Effector CD8-positive, alpha-beta T cell (primary cell): ENCODE data around the gene JMY.

Source experiments
- DNase-seq: peaks from one replicate; lab custom pipeline; 2025; lab: John Stamatoyannopoulos, UW

Gene JMY

DNA sequence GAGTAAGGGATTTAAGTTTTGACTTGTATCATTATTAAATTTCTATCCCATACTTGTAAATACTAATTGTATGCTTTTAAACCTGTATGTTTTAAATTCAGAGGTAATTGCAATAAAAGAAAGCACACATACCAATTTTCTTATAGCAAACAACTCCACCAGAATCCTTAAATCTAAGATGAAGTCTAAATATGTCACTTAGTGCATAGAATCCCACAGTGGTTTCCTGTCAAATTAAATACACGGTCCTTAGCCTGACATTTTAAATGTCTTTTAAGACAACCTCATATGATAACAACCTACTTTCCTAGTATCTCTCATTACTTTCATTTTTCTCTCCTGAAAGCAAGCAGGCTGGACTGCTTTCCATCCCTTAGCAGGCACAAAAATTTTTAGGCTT, 52.0 kb downstream of the JMY start:
- DNase-seq: no peak

DNA sequence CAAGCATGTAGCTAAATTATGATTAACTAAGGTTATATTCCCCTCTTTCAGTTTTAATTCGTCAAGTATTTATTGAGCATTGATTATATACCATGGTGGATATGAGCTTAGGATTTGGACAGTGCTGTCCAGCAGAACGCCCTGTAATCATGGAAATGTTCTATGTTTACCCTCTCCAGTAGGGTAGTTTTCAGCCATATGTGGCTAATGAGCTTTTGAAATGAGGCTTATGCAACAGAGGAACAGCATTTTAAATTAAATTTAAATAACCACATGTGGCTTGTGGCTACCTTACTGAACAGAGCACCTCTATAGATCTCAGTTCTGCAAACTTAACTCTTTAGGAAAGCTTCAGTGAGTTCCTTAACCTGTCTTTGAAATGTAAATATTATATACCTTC, 59.1 kb downstream of the JMY start:
- no peak for DNase-seq

DNA sequence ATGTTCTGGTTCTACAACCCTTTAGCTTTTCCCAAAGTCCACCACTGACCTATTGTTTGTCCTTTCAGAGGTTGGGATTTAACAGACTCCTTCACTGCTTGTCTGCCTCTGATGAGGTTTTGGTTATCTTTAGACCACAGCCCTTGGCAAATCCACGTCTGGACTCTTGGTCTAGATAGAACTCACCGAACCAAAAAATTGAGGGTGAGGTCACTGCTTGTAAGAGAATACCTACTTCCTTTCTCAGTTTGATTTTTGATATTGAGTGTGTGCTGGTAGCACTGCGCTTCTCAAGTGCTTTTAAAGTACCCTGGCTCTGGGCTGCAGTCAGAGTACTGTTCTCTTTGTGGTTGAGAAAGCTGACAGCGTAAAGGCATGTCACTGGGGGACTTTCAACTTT, 61.7 kb downstream of the JMY start:
- no peak for DNase-seq

DNA sequence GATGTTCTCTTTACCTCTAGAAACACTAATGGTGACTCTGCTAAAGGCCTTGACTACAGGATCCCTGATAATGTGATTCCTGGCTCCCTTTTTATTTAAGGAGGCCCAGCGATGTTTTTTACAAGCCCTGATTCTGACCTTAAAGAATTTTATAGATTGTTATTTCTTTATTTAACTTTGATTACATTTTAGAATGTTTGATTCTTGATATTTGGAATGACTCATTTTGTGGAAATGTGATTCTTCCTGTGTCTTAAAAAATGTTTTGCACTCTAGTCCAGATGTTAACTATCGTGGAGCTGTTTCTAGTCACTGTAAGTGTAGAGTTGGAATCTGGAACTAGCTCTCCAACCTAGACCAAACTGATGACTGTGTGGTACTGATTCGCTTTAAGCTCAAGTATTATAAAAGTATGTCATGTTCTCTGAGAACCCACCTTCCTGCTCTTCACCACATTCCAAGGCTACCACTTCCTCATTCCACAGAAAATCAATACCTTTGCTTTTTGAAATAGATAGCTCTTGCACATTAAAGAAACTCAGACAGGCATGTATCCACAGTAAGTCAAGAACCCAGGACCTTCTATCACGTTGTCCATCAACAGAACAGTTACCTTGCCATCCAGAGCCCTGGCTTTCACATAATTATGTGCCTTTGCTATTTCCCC, 65.2 kb downstream of the JMY start:
- no peak for DNase-seq

DNA sequence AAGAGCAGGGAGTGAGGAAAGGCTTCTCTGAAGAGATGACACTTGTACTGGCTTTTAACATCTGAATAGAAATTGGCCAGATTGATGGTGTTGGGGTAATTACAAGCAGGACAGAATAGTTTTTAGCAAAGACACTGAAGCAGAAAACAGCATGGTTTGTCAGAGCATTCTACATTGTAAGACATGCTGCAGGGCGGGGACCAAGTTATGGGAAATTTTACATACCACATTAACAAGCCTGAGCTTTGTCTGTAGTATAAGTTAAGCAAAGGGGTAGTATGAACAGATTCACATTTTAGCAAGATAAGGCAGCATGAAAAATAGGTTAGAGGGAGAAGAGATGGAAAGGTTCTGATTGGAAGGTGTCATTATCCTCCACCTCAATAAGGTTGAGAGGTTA, 66.5 kb downstream of the JMY start:
- DNase-seq: no peak

DNA sequence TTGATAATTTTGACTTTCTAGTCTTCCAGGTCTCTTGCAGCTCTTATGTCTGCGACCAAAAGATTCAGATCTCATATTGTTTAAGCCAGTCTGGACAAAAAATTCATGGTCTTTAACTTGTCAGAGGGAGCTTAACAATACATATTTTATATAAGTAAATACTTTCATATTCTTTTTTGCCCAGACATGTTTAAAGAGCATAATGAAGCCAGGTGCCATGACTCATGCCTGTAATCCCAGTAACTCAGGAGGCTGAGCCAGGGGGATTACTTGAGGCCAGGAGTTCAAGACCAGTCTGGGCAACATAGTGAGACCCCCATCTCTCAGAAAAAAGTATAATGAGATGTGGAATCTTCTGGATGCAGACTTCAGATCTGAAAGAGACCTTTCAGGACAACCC, 69.8 kb downstream of the JMY start:
- DNase-seq: no peak

DNA sequence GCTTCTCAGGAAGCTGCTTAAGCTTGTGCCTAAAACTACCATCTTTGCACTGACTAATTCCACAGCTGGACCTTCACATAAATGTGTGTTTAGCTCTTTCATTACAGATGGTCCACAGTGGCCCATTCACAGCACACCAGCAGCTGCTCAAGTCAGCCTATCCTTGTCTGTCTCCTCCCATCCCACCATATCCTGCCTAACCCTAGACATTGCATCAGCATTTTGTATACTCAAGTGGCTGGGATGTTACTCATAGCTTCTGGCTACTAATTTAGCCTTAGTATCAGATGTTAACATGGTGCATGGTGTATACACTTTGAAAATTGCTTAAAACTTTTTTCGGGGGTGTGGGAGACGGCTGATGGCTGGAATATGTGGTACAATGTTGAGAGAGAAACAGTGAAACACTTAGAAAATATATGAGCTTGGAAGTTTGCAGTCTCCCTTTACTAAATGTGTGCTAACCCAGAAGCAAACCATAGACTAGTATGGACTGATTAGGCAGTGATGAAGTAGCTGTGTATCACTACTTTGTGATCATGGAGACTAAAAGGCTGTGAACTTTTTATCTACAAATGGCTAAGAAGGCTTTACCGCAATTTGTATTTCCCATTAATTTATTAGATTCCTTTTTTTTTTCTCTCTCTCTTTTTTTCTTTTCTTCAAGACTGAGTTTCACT, 83.1 kb downstream of the JMY start:
- no peak for DNase-seq

DNA sequence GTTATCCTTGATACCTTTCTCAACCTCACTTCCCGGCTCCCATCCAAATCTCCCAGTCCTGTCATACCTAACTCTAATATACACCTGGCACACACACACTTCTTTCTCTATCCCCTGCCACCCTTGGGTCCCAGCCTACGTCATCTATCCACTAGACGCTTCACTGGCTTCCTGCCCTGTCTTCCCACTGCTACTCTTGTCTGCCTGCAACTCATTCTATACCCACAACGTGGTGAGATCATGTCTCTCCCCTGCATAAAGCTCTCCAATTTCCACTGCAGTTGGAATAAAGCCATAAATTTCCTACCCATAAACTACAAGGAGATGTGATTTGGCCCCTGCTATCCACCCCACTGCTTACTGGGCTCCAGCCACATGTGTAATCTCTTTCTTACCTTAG, 93.5 kb downstream of the JMY start:
- no peak for DNase-seq

DNA sequence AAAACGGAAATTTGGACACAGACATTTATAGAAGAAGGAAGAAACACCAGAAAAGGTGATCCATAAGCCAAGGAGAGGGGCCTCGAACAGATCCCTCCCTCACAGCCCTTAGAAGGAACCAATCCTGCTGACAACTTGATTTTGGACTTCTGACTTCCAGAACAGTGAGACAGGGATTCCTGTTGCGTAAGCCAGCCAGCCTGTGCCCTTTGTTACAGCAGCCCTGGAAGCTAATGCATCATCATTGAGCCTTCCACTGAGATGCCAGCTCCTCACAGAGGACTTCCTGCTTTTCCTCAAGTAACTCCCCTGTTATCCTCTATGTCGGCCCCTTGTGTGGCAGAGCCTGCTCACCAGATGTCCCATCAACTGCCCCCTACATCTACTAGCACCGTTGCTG, 94.1 kb downstream of the JMY start:
- DNase-seq: no peak

DNA sequence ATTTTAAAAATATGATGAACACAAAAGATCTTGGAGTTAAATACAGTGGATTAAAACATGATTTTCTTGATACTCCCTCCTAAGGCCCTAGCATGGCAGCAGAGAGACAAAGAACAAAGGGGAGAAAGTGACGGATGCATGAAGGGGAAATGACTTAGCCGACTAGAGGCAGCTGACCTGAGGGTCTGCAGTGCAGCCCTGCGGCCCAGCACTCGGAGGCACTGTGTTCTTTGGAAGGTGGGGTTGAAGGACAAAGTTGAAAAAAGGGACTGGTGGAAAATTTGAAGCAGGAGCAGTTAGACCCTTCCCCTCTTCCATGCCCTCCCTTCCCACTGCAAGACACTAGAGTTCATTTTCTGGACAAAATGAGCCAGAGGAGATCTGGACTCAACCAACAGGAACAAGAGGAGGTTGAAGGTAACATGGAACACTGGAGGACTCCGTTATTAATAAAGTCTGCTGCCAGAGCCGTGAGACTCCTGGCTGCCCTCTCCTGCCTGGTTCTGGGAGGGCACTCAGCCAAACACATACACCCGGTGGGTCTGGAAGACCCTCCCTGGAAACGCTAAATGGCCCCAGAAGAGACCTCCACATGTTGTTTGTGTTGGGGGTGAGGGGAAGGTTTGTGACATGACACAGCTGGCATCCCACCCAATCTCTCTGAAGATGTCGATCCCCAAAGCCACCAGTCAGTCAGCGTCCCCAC, 98.1 kb downstream of the JMY start:
- no peak for DNase-seq

DNA sequence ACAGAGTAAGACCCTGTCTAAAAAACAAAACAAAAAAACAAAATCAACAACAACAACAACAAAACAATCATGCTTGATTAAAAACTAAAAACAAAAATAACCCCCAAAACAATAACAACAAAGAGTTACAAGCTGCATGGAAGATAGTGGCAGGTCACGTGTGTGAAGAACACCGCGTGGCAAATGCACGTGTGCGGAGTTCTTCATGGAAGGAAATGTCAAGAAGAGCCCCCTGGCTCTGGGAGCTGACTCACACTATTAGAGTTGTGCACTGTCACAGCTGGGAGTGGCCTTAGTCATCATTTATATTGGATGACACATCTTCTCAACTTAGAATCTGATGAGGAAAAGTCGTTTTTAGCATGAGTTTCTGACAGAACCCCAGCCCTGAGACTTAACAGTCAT, 110.5 kb downstream of the JMY start:
- DNase-seq: no peak

DNA sequence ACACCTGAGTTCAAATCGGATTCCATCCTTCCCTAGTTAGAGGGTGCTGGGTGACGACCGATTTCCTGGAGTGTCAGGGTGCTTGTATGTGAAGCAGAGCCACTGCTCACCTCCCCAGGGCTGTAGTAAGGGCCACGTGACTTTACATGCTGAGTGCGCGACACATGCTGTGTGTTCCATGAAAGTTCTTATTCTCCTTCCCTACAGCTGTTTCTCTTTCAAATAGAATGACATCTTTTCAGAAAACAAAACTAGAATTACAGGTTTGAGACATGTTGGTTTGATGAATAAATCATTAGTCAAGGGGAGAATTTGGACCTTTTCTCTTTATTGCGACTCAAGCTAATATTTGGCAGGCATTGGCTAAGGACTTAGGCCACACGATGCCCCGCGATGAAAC, 113.1 kb downstream of the JMY start:
- no peak for DNase-seq

DNA sequence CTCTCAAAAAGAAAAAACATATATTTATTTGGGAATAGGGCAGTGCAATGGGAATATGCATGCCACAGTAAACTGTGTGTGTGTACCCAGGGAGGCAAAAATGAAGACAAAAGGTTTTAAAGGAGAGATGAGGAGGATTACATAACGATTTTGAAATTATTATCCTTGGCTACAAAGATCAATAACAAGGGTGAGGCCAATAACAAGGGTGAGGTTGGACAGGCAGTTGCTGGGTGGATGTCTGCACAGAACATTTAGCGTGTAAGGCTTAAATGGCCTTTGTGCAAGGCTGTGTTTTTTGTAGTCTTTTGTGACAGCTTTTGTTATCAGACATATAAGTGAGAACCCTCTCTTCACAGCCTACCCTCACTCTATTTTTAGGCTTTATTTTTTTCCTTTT, 114.0 kb downstream of the JMY start:
- DNase-seq: no peak

DNA sequence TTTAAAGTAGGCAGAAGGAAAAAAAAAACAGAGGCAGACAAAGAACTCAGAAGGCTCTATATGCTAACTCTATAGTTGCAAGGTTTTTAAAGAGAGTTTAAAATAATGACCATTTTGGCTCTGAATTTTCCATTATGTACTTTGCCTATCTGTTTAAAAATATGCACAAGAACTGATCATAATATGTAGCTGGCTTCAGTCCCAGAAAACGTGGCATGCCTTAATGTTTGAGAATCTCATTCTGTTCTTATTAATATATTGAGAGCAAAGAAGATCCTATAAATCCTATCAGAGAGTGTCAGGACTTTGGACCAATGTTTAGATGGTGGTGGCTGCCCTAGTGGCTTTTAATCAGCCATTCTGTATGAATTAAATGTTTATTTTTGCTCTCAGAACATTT, 121.5 kb downstream of the JMY start:
- no peak for DNase-seq
